ENCODE data around the gene LIN9. TPM values are rescaled to one million over a fixed set of nuclear protein-coding genes. Genes with fewer than 3 reads are reported as not detected.
A peak's percentile ranks its signal among the peaks of the same experiment; 100 is the strongest.

Gene LIN9
- total and polyA plus RNA-seq, 2 of the 13 experiments (the other 11 are each of a cell fraction or from before 2014, with no cell fraction given): 3.0 to 10.0 TPM

DNA sequence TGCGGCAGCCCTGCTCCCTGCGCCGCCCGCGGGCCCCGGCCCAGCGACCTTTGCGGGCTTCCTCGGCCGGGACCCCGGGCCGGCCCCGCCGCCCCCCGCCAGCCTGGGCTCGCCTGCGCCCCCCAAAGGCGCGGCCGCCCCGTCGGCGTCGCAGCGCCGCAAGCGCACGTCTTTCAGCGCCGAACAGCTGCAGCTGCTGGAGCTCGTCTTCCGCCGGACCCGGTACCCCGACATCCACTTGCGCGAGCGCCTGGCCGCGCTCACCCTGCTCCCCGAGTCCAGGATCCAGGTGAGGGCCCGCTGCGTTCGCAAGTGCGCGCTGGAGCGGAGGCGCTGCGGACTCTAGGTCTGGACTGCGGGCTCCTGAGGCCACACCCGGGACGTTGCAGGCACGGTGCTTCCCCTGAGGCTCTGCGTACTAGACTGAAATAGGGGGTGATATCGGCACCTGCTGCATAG, 85.1 kb downstream of the LIN9 start (continued):
- no peak for TF ChIP-seq ZNF607 (CRISPR knock-in tag; IDR thresholded peaks at IDR 0.05; ENCODE audit: borderline replicate concordance)
- TF ChIP-seq PHF5A (CRISPR knock-in tag; IDR thresholded peaks at IDR 0.05; ENCODE audit: low read depth, unreplicated experiment): no peak
- no peak for TF ChIP-seq PTBP1 (IDR thresholded peaks at IDR 0.05; ENCODE audit: low read depth, low read length, poor library complexity, severe bottlenecking)
- TF ChIP-seq FOSL2 (CRISPR knock-in tag; IDR thresholded peaks at IDR 0.05): no peak
- no peak for TF ChIP-seq CBFB (CRISPR knock-in tag; IDR thresholded peaks at IDR 0.05)
- no peak for TF ChIP-seq HNF4G (IDR thresholded peaks at IDR 0.05; ENCODE audit: borderline replicate concordance, low read depth, low read length)
- TF ChIP-seq HNF4G (CRISPR knock-in tag; IDR thresholded peaks at IDR 0.05; ENCODE audit: borderline replicate concordance, low read depth): no peak
- no peak for TF ChIP-seq YEATS2 (CRISPR knock-in tag; IDR thresholded peaks at IDR 0.05; ENCODE audit: borderline replicate concordance)
- TF ChIP-seq, protein P1, sequence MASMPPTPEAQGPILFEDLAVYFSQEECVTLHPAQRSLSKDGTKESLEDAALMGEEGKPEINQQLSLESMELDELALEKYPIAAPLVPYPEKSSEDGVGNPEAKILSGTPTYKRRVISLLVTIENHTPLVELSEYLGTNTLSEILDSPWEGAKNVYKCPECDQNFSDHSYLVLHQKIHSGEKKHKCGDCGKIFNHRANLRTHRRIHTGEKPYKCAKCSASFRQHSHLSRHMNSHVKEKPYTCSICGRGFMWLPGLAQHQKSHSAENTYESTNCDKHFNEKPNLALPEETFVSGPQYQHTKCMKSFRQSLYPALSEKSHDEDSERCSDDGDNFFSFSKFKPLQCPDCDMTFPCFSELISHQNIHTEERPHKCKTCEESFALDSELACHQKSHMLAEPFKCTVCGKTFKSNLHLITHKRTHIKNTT (CRISPR knock-in tag; IDR thresholded peaks at IDR 0.05): no peak
- no peak for TF ChIP-seq ZNF567 (CRISPR knock-in tag; IDR thresholded peaks at IDR 0.05; ENCODE audit: borderline replicate concordance)
- no peak for TF ChIP-seq ATF2 (CRISPR knock-in tag; IDR thresholded peaks at IDR 0.05)
- TF ChIP-seq ZNF572 (CRISPR knock-in tag; IDR thresholded peaks at IDR 0.05): no peak
- peak; percentile 10 for TF ChIP-seq AGO2 (optimal IDR thresholded peaks at IDR 0.05; ENCODE audit: low read depth, low read length)
- no peak for TF ChIP-seq ZNF501 (CRISPR knock-in tag; IDR thresholded peaks at IDR 0.05)
- TF ChIP-seq PAX8 (CRISPR knock-in tag; IDR thresholded peaks at IDR 0.05; ENCODE audit: borderline replicate concordance): no peak
- no peak for TF ChIP-seq SMYD3 (CRISPR knock-in tag; IDR thresholded peaks at IDR 0.05)
- no peak for TF ChIP-seq SALL1 (CRISPR knock-in tag; IDR thresholded peaks at IDR 0.05)
- no peak for TF ChIP-seq REXO4 (CRISPR knock-in tag; IDR thresholded peaks at IDR 0.05; ENCODE audit: borderline replicate concordance)
- no peak for TF ChIP-seq ZNF253 (CRISPR knock-in tag; IDR thresholded peaks at IDR 0.05; ENCODE audit: borderline replicate concordance)
- TF ChIP-seq, protein P2, sequence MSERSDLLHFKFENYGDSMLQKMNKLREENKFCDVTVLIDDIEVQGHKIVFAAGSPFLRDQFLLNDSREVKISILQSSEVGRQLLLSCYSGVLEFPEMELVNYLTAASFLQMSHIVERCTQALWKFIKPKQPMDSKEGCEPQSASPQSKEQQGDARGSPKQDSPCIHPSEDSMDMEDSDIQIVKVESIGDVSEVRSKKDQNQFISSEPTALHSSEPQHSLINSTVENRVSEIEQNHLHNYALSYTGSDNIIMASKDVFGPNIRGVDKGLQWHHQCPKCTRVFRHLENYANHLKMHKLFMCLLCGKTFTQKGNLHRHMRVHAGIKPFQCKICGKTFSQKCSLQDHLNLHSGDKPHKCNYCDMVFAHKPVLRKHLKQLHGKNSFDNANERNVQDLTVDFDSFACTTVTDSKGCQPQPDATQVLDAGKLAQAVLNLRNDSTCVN (CRISPR knock-in tag; IDR thresholded peaks at IDR 0.05; ENCODE audit: borderline replicate concordance): 0 out of 2 replicates have a peak, but pooled peaks have one; percentile 16
- no peak for TF ChIP-seq CBX2 (IDR thresholded peaks at IDR 0.05; ENCODE audit: low read depth, low read length)
- TF ChIP-seq CBX2 (CRISPR knock-in tag; IDR thresholded peaks at IDR 0.05; ENCODE audit: low read depth): no peak
- TF ChIP-seq MYNN (CRISPR knock-in tag; IDR thresholded peaks at IDR 0.05; ENCODE audit: low read depth): no peak
- 0 out of 2 replicates have a peak, but pooled peaks have one; percentile 56 for TF ChIP-seq ZNF543 (CRISPR knock-in tag; IDR thresholded peaks at IDR 0.05)
- peak; percentile 41; the same call in 1 of the 2 replicates for TF ChIP-seq ZNF772 (CRISPR knock-in tag; IDR thresholded peaks at IDR 0.05)
- TF ChIP-seq ZFYVE20 (CRISPR knock-in tag; IDR thresholded peaks at IDR 0.05; ENCODE audit: borderline replicate concordance, low read depth): 0 out of 2 replicates have a peak, but pooled peaks have one; percentile 15
- TF ChIP-seq, protein P3, sequence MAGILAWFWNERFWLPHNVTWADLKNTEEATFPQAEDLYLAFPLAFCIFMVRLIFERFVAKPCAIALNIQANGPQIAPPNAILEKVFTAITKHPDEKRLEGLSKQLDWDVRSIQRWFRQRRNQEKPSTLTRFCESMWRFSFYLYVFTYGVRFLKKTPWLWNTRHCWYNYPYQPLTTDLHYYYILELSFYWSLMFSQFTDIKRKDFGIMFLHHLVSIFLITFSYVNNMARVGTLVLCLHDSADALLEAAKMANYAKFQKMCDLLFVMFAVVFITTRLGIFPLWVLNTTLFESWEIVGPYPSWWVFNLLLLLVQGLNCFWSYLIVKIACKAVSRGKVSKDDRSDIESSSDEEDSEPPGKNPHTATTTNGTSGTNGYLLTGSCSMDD (CRISPR knock-in tag; IDR thresholded peaks at IDR 0.05): no peak
- TF ChIP-seq ZFX (CRISPR knock-in tag; IDR thresholded peaks at IDR 0.05; ENCODE audit: low read depth): no peak
